Mesenchymal stem cell (in vitro differentiated cells and primary cell): ENCODE results near the gene CXCL17.

Experiments
- DNase-seq: peaks from one replicate; pipeline ENCODE4 v3.0.0-alpha.2; 2013
- H2AFZ ChIP-seq: one replicate; pipeline ENCODE4 v1.6.1; 2013; ENCODE audit warnings: low read depth, mild to moderate bottlenecking, control low read depth, inconsistent platforms, low read length, moderate library complexity
- H2AK5ac ChIP-seq: 2 replicates; pipeline ENCODE4 v1.6.1; 2013; ENCODE audit warnings: low read length, moderate library complexity, mild to moderate bottlenecking, inconsistent platforms; ENCODE audit not compliant: severe bottlenecking
- H2BK120ac ChIP-seq: one replicate; pipeline ENCODE4 v1.6.1; 2013; ENCODE audit warnings: low read depth, mild to moderate bottlenecking, inconsistent platforms, low read length, moderate library complexity
- H2BK12ac ChIP-seq, 2 experiments: one replicate each; pipeline ENCODE4 v1.6.1; 2013; ENCODE audit warnings: inconsistent platforms in 2 of 2, low read length in 2 of 2, mild to moderate bottlenecking in 2 of 2, moderate library complexity in 2 of 2, control low read depth in 1 of 2
- H2BK15ac ChIP-seq: one replicate; pipeline ENCODE4 v1.6.1; 2013; ENCODE audit warnings: mild to moderate bottlenecking, low read depth, inconsistent platforms; ENCODE audit not compliant: poor library complexity, severe bottlenecking
- H2BK5ac ChIP-seq: 2 replicates; pipeline ENCODE4 v1.6.1; 2013; ENCODE audit warnings: low read depth, mild to moderate bottlenecking, low read length, control low read depth, inconsistent platforms; ENCODE audit not compliant: poor library complexity, severe bottlenecking
- H3K14ac ChIP-seq, 2 experiments: one replicate each; pipeline ENCODE4 v1.6.1; 2013; ENCODE audit warnings: inconsistent platforms in 2 of 2, low read length in 2 of 2, control low read depth in 1 of 2, mild to moderate bottlenecking in 1 of 2, moderate library complexity in 1 of 2
- H3K18ac ChIP-seq, 2 experiments: one replicate each; pipeline ENCODE4 v1.6.1; 2013; ENCODE audit warnings: inconsistent platforms in 2 of 2, low read length in 2 of 2, control low read depth in 1 of 2, low read depth in 1 of 2, mild to moderate bottlenecking in 1 of 2
- H3K23ac ChIP-seq, 2 experiments: one replicate each; pipeline ENCODE4 v1.6.1; 2013; ENCODE audit warnings: inconsistent platforms in 2 of 2, low read length in 2 of 2, mild to moderate bottlenecking in 2 of 2, moderate library complexity in 2 of 2, control low read depth in 1 of 2
- H3K27ac ChIP-seq: 2 replicates; pipeline ENCODE4 v1.5.1; 2013; ENCODE audit warnings: mild to moderate bottlenecking, moderate library complexity, low read length, control low read depth, inconsistent platforms; ENCODE audit not compliant: poor library complexity, severe bottlenecking
- H3K27me3 ChIP-seq, 2 experiments: 2 replicates each; pipeline versions ENCODE4 v1.6.1 to v1.7.0; 2013; ENCODE audit warnings: low read length in 2 of 2, mild to moderate bottlenecking in 2 of 2, moderate library complexity in 2 of 2, control low read depth in 1 of 2, inconsistent platforms in 1 of 2; ENCODE audit not compliant: control insufficient read depth in 1 of 2, insufficient read depth in 1 of 2
- H3K36me3 ChIP-seq, 2 experiments: 2 replicates each; pipeline versions ENCODE4 v1.6.1 to v1.7.0; 2013; ENCODE audit warnings: low read length in 2 of 2, control low read depth in 1 of 2, inconsistent platforms in 1 of 2, low read depth in 1 of 2, mild to moderate bottlenecking in 1 of 2; ENCODE audit not compliant: insufficient read depth in 2 of 2, control insufficient read depth in 1 of 2
- H3K4ac ChIP-seq, 2 experiments: one replicate each; pipeline ENCODE4 v1.6.1; 2013; ENCODE audit warnings: inconsistent platforms in 2 of 2, low read length in 2 of 2, mild to moderate bottlenecking in 2 of 2, moderate library complexity in 2 of 2, control low read depth in 1 of 2, low read depth in 1 of 2
- H3K4me1 ChIP-seq: 2 replicates; pipeline ENCODE4 v1.6.1; 2013; ENCODE audit warnings: low read depth, low read length, control low read depth; ENCODE audit not compliant: control insufficient read depth, insufficient read depth
- H3K4me2 ChIP-seq: 2 replicates; pipeline ENCODE4 v1.6.1; 2013; ENCODE audit warnings: low read length, mild to moderate bottlenecking, inconsistent platforms; ENCODE audit not compliant: poor library complexity, severe bottlenecking
- H3K4me3 ChIP-seq, 2 experiments: 2 replicates each; pipeline versions ENCODE4 v1.5.1 to v1.7.0; 2013; ENCODE audit warnings: low read length in 2 of 2, mild to moderate bottlenecking in 2 of 2, control low read depth in 1 of 2, low read depth in 1 of 2; ENCODE audit not compliant: insufficient read depth in 1 of 2
- H3K79me1 ChIP-seq: replicated peaks from 2 replicates; pipeline ENCODE4 v1.6.1; 2013; ENCODE audit warnings: mild to moderate bottlenecking, control low read depth, low read length, inconsistent platforms; ENCODE audit not compliant: poor library complexity, severe bottlenecking
- H3K9ac ChIP-seq: 2 replicates; pipeline ENCODE4 v1.7.0; 2013; ENCODE audit warnings: mild to moderate bottlenecking, low read length, moderate library complexity
- H3K9me3 ChIP-seq: 2 replicates; pipeline ENCODE4 v1.7.0; 2013; ENCODE audit warnings: mild to moderate bottlenecking, low read length; ENCODE audit not compliant: control insufficient read depth
- H4K8ac ChIP-seq: one replicate; pipeline ENCODE4 v1.6.1; 2013; ENCODE audit warnings: inconsistent platforms, mild to moderate bottlenecking, low read length, moderate library complexity
- H4K91ac ChIP-seq: one replicate; pipeline ENCODE4 v1.6.1; 2013; ENCODE audit warnings: mild to moderate bottlenecking, low read length, inconsistent platforms
- WGBS: methylation state at CpG from one replicate; pipeline ENCODE4 v1.1.7; 2013; ENCODE audit warnings: mixed read lengths; 5-methylcytosine and 5-hydroxymethylcytosine counted together

CXCL17 gene

DNA sequence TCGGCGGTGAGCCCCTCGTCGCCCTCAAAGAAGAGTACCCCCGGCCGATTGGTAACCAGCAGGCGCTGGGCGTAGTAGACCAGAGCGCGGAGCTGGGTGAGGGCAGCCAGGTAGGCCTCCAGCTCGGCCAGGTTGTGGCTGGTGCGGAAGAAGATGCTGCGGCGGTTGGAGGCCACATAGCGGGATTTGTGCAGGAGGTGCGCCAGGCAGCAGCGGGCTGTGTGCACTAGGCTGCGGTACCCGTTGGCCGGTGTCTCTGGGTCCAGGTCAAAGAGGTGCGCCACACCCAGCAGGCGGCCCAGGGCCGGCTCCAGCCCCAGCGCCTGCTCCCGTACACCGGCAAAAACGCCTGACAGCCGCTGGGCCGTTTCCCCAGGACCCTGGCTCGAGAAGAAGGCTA is 32.4 kb downstream of the CXCL17 start:
- Histone ChIP-seq H3K9me3 (no peaks in the 10 kb centered on the region), H3K27ac (no peak overlapping the region), H2BK12ac (no peak overlapping the region), H2BK15ac (no peak overlapping the region), H3K79me1 (peaks cover 7% of the 10 kb centered on the region), H3K4me1 (peaks cover 27% of the 10 kb centered on the region), H3K14ac (no peak overlapping the region), H3K36me3 (peaks cover 0 to 21% of the 10 kb centered on the region in 2 experiments), H3K18ac (no peak overlapping the region), H3K4me3 (no peak overlapping the region), H3K27me3 (no peaks in the 10 kb centered on the region), H4K91ac (no peak overlapping the region), H2AFZ (no peak overlapping the region), H3K4me2 (no peak overlapping the region), H4K8ac (no peak overlapping the region), H3K23ac (no peak overlapping the region), H2AK5ac (no peak overlapping the region), H2BK120ac (no peak overlapping the region), H3K9ac (no peak overlapping the region), H3K4ac (no peak overlapping the region), H2BK5ac (no peak overlapping the region)
- no peak for DNase-seq
- 94% methylated on average over 30 of the region's 30 CpGs for WGBS

DNA sequence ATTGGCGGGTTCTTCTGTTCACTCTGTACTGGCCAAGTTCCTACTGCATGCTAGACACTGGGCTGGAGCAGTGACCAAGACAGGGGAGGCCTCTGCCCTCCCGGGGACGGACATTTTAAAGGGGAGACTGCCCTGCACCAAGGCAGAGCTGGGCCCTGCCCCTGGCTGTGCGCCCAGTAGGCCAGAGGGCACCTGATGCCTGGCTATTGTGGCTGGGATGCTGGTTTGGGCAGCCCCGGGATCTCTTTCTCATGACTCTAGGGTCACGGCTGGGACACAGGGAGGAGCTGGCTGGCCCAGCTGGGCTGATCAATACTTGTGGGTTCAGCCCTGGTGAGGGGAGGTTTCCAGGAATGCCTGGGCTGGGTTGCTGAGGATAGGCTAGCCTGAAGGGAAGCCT is 33.3 kb downstream of the CXCL17 start:
- Histone ChIP-seq H3K23ac (no peak overlapping the region), H3K4ac (no peak overlapping the region), H3K4me2 (no peak overlapping the region), H2BK120ac (no peak overlapping the region), H3K4me1 (peaks cover 27% of the 10 kb centered on the region), H3K4me3 (no peak overlapping the region), H4K91ac (no peak overlapping the region), H3K14ac (no peak overlapping the region), H3K27me3 (no peaks in the 10 kb centered on the region), H2BK5ac (no peak overlapping the region), H3K9me3 (no peaks in the 10 kb centered on the region), H4K8ac (no peak overlapping the region), H3K27ac (no peak overlapping the region), H2AFZ (no peak overlapping the region), H2AK5ac (no peak overlapping the region), H3K79me1 (peaks cover 7% of the 10 kb centered on the region), H3K36me3 (peaks cover 0 to 21% of the 10 kb centered on the region in 2 experiments), H3K9ac (no peak overlapping the region), H3K18ac (no peak overlapping the region), H2BK15ac (no peak overlapping the region), H2BK12ac (no peak overlapping the region)
- 93% methylated on average over 6 of the region's 6 CpGs for WGBS
- DNase-seq: no peak

- Histone ChIP-seq H3K36me3 (peaks cover 0 to 21% of the 10 kb centered on the region in 2 experiments), H2BK12ac (no peak overlapping the region), H2BK15ac (no peak overlapping the region), H4K91ac (no peak overlapping the region), H3K4me1 (peaks cover 25% of the 10 kb centered on the region), H3K79me1 (peaks cover 7% of the 10 kb centered on the region), H2AFZ (no peak overlapping the region), H3K27ac (no peak overlapping the region), H3K9ac (no peak overlapping the region), H2BK120ac (no peak overlapping the region), H3K14ac (no peak overlapping the region), H3K9me3 (no peaks in the 10 kb centered on the region), H4K8ac (no peak overlapping the region), H3K23ac (no peak overlapping the region), H2AK5ac (no peak overlapping the region), H3K27me3 (no peaks in the 10 kb centered on the region), H3K4me3 (no peak overlapping the region), H3K4ac (no peak overlapping the region), H3K18ac (no peak overlapping the region), H2BK5ac (no peak overlapping the region), H3K4me2 (no peak overlapping the region)
- 97% methylated on average over 10 of the region's 10 CpGs for WGBS
- DNase-seq: no peak
Measured at GRCh38 chr19:42407816-42408175, 35.0 kb downstream of the CXCL17 start.

- Histone ChIP-seq H4K91ac (peak overlapping the region; percentile 28), H2BK120ac (no peak overlapping the region), H3K23ac (no peak overlapping the region), H3K4me3 (no peak overlapping the region), H4K8ac (no peak overlapping the region), H3K4ac (no peak overlapping the region), H3K14ac (no peak overlapping the region), H2BK12ac (no peak overlapping the region), H3K4me1 (peaks cover 23% of the 10 kb centered on the region), H3K18ac (no peak overlapping the region), H3K79me1 (peaks cover 10% of the 10 kb centered on the region), H3K4me2 (no peak overlapping the region), H2BK5ac (no peak overlapping the region), H3K27ac (no peak overlapping the region), H3K9ac (no peak overlapping the region), H3K9me3 (no peaks in the 10 kb centered on the region), H3K27me3 (no peaks in the 10 kb centered on the region), H2BK15ac (no peak overlapping the region), H3K36me3 (peaks cover 0 to 21% of the 10 kb centered on the region in 2 experiments), H2AFZ (no peak overlapping the region), H2AK5ac (no peak overlapping the region)
- DNase-seq: no peak
- WGBS: 94% methylated on average over 30 of the region's 30 CpGs
Measured at GRCh38 chr19:42407085-42407815, 35.5 kb downstream of the CXCL17 start.
